Measurements from ENCODE around the gene BAZ2B.

BAZ2B gene

GRCh38 chr2:159614534-159615366, 1.6 kb downstream of the BAZ2B start:
- DNase-seq = no peak

- peak in 1 of 2 experiments; percentile 28 for DNase-seq
Measured at GRCh38 chr2:159613651-159614285, 2.6 kb downstream of the BAZ2B start.

- no peak for DNase-seq
Measured at GRCh38 chr2:159613091-159613490, 3.3 kb downstream of the BAZ2B start.

GRCh38 chr2:159612255-159612901, 4.0 kb downstream of the BAZ2B start:
- no peak for DNase-seq

- DNase-seq = no peak
Measured at GRCh38 chr2:159609811-159610549, 6.4 kb downstream of the BAZ2B start.

GRCh38 chr2:159608723-159609308, 7.5 kb downstream of the BAZ2B start:
- DNase-seq = no peak

- DNase-seq = no peak
Measured at GRCh38 chr2:159608108-159608507, 8.2 kb downstream of the BAZ2B start.

- DNase-seq = no peak
Measured at GRCh38 chr2:159606287-159606686, 10.1 kb downstream of the BAZ2B start.

DNA sequence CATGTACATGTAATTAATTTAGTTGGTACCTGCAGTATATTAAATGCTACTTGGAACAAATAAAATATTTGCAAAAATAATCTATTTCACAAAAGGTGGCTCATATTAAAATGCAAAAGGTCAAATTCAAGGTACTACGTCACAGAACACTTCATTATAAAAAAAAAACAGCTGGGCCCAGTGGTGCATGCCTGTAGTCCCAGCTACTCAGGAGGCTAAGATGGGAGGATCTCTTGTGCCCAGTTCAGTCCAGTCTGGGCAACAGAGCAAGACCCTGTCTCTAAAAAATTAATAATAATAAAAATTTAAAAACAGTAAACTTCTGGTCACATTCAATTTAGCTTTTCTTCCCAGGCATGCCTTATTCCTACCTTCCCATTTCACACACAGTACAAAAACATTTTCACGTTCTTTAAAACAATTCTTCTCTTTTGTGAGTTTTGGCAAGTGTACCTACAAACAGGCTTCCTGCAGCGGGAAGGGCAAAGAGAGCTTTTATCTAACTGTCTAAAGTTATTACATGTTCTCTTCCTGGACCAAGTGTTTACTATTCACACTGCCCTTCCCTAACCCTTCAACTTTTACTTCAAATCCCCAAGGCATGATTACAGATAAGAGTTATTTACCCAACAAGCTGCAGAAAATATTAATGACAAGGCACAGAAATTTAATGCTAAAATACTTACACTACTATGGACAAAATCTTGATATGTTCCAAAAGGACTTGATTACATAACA, 10.7 kb downstream of the BAZ2B start:
- no peak for DNase-seq

- DNase-seq = no peak
Measured at GRCh38 chr2:159604159-159604558, 12.2 kb downstream of the BAZ2B start.

DNA sequence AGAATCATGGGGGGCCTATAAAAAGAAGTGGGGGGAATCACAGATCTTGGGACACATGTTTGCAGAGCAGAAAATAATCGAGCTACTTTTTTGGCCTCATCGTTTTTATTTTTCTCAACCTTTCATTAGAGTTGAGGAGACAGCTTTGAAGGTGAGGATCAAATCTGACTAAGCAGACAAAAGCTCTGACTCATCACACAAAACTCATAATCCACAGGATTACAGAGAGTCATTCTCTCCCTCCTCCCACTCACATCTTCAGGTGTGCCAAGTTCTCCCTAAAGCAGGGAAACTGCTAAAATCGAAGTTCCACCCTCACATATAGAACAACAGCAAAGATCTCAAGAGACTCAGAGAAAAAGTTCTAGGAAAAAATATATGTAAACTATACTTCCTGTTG, 15.6 kb downstream of the BAZ2B start:
- no peak for DNase-seq

DNA sequence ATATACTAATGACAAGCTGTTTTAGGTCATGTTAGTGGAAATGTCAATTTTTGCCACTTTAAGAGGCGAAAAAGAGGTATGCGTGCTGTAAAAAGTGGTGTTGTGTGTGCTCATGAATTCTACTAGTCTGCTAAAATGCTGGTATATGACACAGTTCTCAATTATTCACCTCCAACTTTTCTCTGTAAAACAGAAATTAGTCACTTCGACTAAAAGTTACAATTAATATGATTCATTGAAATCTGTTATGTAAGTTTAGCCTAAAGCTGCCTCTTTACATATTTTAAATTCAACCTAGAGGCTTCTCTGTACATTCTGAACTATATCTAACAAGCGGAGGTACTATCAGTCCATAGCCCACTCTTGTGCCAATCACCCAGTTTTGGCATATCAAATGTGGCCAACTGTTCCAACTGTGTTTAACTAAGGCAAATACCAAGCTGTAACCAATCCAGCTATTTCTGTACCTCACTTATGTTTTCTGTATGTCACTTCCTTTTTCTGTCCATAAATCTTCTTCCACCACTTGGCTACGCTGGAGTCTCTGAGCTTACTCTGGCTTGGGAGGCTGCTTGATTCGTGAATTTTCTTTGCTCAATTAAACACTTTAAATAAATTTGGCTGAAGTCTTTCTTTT, 20.8 kb downstream of the BAZ2B start:
- no peak for DNase-seq

DNA sequence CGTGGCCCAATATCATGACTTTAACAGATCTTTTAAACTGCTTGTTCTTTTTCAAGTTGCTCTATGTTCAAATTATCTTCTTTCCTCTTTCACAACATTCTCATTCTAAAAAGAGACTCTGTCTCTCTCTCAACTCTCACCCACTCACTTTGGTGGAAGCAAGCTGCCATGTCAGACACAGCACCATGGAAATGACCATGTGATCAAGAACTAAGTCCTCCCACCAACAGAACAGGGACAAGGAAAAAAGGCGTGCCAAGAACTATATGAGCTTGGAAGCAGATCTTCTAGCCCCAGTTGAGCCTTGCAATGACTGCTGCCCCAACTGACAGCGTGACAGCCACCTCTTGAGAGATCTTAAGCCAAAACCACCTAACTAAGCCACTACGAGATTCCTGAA, 23.9 kb downstream of the BAZ2B start:
- DNase-seq = no peak

DNA sequence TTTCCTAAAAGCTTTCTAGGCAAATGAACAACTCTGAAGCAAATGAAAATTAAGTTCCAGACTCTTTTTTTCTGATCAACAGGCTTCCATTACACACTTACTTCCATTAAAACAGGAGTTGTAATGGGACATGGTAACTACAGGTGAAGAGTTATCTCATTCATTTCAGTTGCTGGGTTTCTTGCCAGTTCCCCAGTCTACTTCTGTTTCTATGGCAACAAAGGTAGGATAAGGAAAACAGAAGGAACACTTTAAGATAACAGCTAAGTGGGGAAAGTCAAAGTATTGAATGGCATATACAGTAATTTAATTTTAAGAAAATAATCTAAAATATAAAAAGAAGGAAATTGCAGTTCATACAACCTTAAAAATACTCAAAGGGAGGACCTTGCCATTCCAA, 25.1 kb downstream of the BAZ2B start:
- DNase-seq = no peak

- no peak for DNase-seq
Measured at GRCh38 chr2:159589286-159589685, 27.1 kb downstream of the BAZ2B start.

GRCh38 chr2:159586034-159586433, 30.3 kb downstream of the BAZ2B start:
- no peak for DNase-seq

- DNase-seq = no peak
Measured at GRCh38 chr2:159585622-159586021, 30.7 kb downstream of the BAZ2B start.

DNA sequence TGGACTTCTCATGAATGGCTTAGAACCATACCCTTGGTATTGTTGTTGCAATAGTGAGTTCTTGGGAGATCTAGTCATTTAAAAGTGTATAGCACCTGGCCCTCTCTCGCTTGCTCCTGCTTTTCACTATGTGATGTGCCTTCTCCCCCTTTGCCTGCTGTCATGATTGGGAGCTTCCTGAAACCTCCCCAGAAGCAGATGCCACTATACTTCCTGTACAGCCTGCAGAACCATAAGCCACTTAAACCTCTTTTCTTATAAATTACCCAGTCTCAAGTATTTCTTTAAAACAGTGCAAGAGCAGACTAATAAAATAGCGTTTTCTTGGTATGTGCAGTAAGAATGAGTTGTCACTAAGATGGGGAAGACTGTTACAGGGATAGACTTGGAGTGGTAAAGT, 31.6 kb downstream of the BAZ2B start:
- no peak for DNase-seq

DNA sequence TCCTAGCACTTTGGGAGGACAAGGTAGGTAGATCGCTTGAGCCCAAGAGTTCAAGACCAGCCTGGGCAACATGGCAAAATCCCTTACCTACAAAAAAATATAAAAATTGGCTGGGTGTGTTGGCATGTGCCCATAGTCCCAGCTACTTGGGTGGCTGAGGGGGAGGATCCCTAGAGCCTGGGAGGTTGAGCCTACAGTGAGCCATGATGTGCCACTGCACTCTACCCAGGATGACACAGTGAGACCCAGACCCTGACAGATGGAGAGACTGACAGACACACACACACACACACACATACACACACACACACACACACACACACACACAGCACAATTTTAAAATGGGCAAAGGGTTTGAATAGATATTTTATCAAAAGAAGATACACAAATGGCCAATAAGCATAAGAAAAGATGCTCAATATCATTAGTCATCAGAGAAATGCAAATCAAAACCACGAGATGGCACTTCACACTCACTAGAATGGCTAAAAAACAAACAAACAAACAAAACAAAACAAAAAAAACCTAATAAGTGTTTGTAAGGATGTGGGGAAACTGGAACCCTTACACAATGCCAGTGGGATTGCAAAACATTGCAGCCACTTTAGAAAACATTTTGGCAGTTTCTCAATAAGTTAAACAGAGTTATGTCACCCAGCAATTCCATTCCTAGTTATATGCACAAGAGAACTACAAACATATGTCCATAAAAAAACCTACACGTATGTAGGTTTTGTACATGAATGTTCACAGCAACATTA, 42.3 kb downstream of the BAZ2B start:
- DNase-seq = no peak

- DNase-seq = no peak
Measured at GRCh38 chr2:159573294-159573693, 43.1 kb downstream of the BAZ2B start.

- no peak for DNase-seq
Measured at GRCh38 chr2:159572459-159572858, 43.9 kb downstream of the BAZ2B start.
